Measurements from ENCODE around the gene EPHA4.

Gene EPHA4

GRCh38 chr2:221385716-221386115 lies 186.4 kb downstream of the EPHA4 start:
- no peak overlapping the region for H3K27ac ChIP-seq (ENCODE audit: low read depth, low read length)
- H3K27me3 ChIP-seq (ENCODE audit: control insufficient read depth in 1 of 2, insufficient read depth in 2 of 2, low read length in 2 of 2): no peaks in the 10 kb centered on the region
- no peak overlapping the region for H3K4me3 ChIP-seq (ENCODE audit: low read depth in 1 of 2, low read length in 2 of 2)
- H3K9ac ChIP-seq (ENCODE audit: low read length): no peak overlapping the region
- no peaks in the 10 kb centered on the region for H3K9me3 ChIP-seq (ENCODE audit: low read length)
- peaks cover 23% of the 10 kb centered on the region for H3K4me1 ChIP-seq (ENCODE audit: insufficient read depth, low read length)
- H3K36me3 ChIP-seq (ENCODE audit: insufficient read depth, low read length): no peaks in the 10 kb centered on the region

- H3K36me3 ChIP-seq (ENCODE audit: insufficient read depth, low read length): no peaks in the 10 kb centered on the region
- no peak overlapping the region for H3K9ac ChIP-seq (ENCODE audit: low read length)
Measured at GRCh38 chr2:221381928-221382488, 190.1 kb downstream of the EPHA4 start.

DNA sequence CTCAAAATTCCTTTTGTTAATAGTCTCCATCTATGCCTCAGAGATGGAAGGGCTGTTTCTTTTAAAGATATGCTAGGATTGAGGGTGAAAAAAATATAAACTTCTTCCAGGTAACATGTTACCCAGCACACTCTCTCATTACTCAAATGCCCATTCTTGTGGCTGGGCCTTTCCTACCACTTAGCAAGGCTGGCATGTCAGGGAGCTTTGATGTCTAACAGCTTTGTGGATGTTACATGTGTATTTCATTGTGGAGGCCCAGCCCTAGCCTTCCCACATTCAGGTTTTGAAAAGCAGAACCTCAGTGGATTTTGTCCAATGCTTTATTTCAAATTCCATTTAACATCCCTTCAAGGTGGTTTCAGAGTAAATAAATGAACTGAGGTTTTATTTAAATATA lies 191.4 kb downstream of the EPHA4 start:
- Histone ChIP-seq H3K9ac (ENCODE audit: low read length) (no peak overlapping the region), H3K9me3 (ENCODE audit: low read length) (no peaks in the 10 kb centered on the region), H3K4me1 (ENCODE audit: insufficient read depth, low read length) (no peaks in the 10 kb centered on the region), H3K27me3 (ENCODE audit: control insufficient read depth in 1 of 2, insufficient read depth in 2 of 2, low read length in 2 of 2) (no peaks in the 10 kb centered on the region), H3K4me3 (ENCODE audit: low read depth in 1 of 2, low read length in 2 of 2) (no peak overlapping the region), H3K27ac (ENCODE audit: low read depth, low read length) (no peak overlapping the region), H3K36me3 (ENCODE audit: insufficient read depth, low read length) (no peaks in the 10 kb centered on the region)

More at GRCh38 chr2:221381928-221382488, 190.1 kb downstream of the EPHA4 start:
- Histone ChIP-seq H3K27ac (ENCODE audit: low read depth, low read length) (no peak overlapping the region), H3K27me3 (ENCODE audit: control insufficient read depth in 1 of 2, insufficient read depth in 2 of 2, low read length in 2 of 2) (no peaks in the 10 kb centered on the region), H3K4me1 (ENCODE audit: insufficient read depth, low read length) (no peaks in the 10 kb centered on the region), H3K9me3 (ENCODE audit: low read length) (no peaks in the 10 kb centered on the region), H3K4me3 (ENCODE audit: low read depth in 1 of 2, low read length in 2 of 2) (no peak overlapping the region)

GRCh38 chr2:221380062-221380461 lies 192.0 kb downstream of the EPHA4 start:
- H3K4me1 ChIP-seq (ENCODE audit: insufficient read depth, low read length): no peaks in the 10 kb centered on the region
- no peaks in the 10 kb centered on the region for H3K27me3 ChIP-seq (ENCODE audit: control insufficient read depth in 1 of 2, insufficient read depth in 2 of 2, low read length in 2 of 2)
- H3K4me3 ChIP-seq (ENCODE audit: low read depth in 1 of 2, low read length in 2 of 2): no peak overlapping the region
- H3K9ac ChIP-seq (ENCODE audit: low read length): no peak overlapping the region
- no peaks in the 10 kb centered on the region for H3K36me3 ChIP-seq (ENCODE audit: insufficient read depth, low read length)
- no peak overlapping the region for H3K27ac ChIP-seq (ENCODE audit: low read depth, low read length)
- H3K9me3 ChIP-seq (ENCODE audit: low read length): no peaks in the 10 kb centered on the region

- no peaks in the 10 kb centered on the region for H3K27me3 ChIP-seq (ENCODE audit: control insufficient read depth in 1 of 2, insufficient read depth in 2 of 2, low read length in 2 of 2)
- no peak overlapping the region for H3K27ac ChIP-seq (ENCODE audit: low read depth, low read length)
- H3K4me3 ChIP-seq (ENCODE audit: low read depth in 1 of 2, low read length in 2 of 2): no peak overlapping the region
- H3K36me3 ChIP-seq (ENCODE audit: insufficient read depth, low read length): no peaks in the 10 kb centered on the region
- no peak overlapping the region for H3K9ac ChIP-seq (ENCODE audit: low read length)
- H3K4me1 ChIP-seq (ENCODE audit: insufficient read depth, low read length): no peaks in the 10 kb centered on the region
- H3K9me3 ChIP-seq (ENCODE audit: low read length): no peaks in the 10 kb centered on the region
Measured at GRCh38 chr2:221377597-221377996, 194.5 kb downstream of the EPHA4 start.

GRCh38 chr2:221377066-221377465 lies 195.0 kb downstream of the EPHA4 start:
- Histone ChIP-seq H3K27ac (ENCODE audit: low read depth, low read length) (no peak overlapping the region), H3K9me3 (ENCODE audit: low read length) (no peaks in the 10 kb centered on the region), H3K4me3 (ENCODE audit: low read depth in 1 of 2, low read length in 2 of 2) (no peak overlapping the region), H3K4me1 (ENCODE audit: insufficient read depth, low read length) (no peaks in the 10 kb centered on the region), H3K36me3 (ENCODE audit: insufficient read depth, low read length) (no peaks in the 10 kb centered on the region), H3K27me3 (ENCODE audit: control insufficient read depth in 1 of 2, insufficient read depth in 2 of 2, low read length in 2 of 2) (no peaks in the 10 kb centered on the region), H3K9ac (ENCODE audit: low read length) (no peak overlapping the region)

DNA sequence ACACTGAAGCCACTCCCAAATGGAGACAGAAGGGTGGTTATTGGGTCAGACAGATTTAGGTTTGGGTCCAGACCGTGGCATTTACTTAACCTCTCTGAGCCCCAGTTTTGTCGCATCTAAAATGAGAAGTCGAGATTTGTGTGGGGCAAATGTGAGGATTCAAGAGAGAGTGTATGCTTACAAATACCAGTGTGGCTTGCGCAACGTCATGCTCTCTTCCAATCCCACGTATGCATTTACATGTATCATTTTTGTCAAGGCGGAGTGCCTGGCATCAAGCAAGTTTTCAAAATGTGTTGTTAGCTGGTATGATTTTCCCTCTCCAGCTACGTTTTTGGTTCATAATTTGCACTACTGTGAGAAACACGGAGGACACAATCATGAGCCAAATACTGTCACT lies 197.9 kb downstream of the EPHA4 start:
- Histone ChIP-seq H3K9me3 (ENCODE audit: low read length) (no peaks in the 10 kb centered on the region), H3K36me3 (ENCODE audit: insufficient read depth, low read length) (no peaks in the 10 kb centered on the region), H3K4me3 (ENCODE audit: low read depth in 1 of 2, low read length in 2 of 2) (no peak overlapping the region), H3K27me3 (ENCODE audit: control insufficient read depth in 1 of 2, insufficient read depth in 2 of 2, low read length in 2 of 2) (no peaks in the 10 kb centered on the region), H3K4me1 (ENCODE audit: insufficient read depth, low read length) (no peaks in the 10 kb centered on the region), H3K9ac (ENCODE audit: low read length) (no peak overlapping the region), H3K27ac (ENCODE audit: low read depth, low read length) (no peak overlapping the region)

DNA sequence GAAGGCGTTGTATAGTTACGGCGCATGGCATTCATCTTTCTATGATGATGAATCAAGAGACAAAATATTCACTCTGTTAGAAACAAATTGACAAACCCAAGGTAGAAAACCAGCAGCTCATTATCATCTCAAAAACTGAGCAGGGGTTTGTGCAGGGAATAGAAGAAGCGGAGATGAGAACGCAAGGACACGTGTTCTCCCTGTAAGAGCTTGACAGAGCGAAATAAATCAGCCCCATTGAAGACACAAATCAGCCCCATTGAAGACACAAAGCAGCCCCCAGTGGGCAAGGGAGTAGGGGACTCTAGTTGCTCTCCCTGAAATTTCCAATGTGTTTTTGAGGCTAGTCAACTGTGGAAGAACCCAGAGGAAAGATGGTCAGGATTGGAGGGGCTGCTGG lies 199.2 kb downstream of the EPHA4 start:
- Histone ChIP-seq H3K9me3 (ENCODE audit: low read length) (no peaks in the 10 kb centered on the region), H3K4me3 (ENCODE audit: low read depth in 1 of 2, low read length in 2 of 2) (no peak overlapping the region), H3K4me1 (ENCODE audit: insufficient read depth, low read length) (no peaks in the 10 kb centered on the region), H3K36me3 (ENCODE audit: insufficient read depth, low read length) (no peaks in the 10 kb centered on the region), H3K27ac (ENCODE audit: low read depth, low read length) (no peak overlapping the region), H3K9ac (ENCODE audit: low read length) (no peak overlapping the region), H3K27me3 (ENCODE audit: control insufficient read depth in 1 of 2, insufficient read depth in 2 of 2, low read length in 2 of 2) (no peaks in the 10 kb centered on the region)

GRCh38 chr2:221372159-221372884 lies 199.8 kb downstream of the EPHA4 start:
- no peaks in the 10 kb centered on the region for H3K4me1 ChIP-seq (ENCODE audit: insufficient read depth, low read length)
- no peaks in the 10 kb centered on the region for H3K9me3 ChIP-seq (ENCODE audit: low read length)
- no peak overlapping the region for H3K4me3 ChIP-seq (ENCODE audit: low read depth in 1 of 2, low read length in 2 of 2)
- no peaks in the 10 kb centered on the region for H3K27me3 ChIP-seq (ENCODE audit: control insufficient read depth in 1 of 2, insufficient read depth in 2 of 2, low read length in 2 of 2)
- no peak overlapping the region for H3K27ac ChIP-seq (ENCODE audit: low read depth, low read length)
- H3K9ac ChIP-seq (ENCODE audit: low read length): no peak overlapping the region
- H3K36me3 ChIP-seq (ENCODE audit: insufficient read depth, low read length): no peaks in the 10 kb centered on the region

- H3K9me3 ChIP-seq (ENCODE audit: low read length): no peaks in the 10 kb centered on the region
- H3K9ac ChIP-seq (ENCODE audit: low read length): no peak overlapping the region
- no peaks in the 10 kb centered on the region for H3K27me3 ChIP-seq (ENCODE audit: control insufficient read depth in 1 of 2, insufficient read depth in 2 of 2, low read length in 2 of 2)
- H3K4me1 ChIP-seq (ENCODE audit: insufficient read depth, low read length): no peaks in the 10 kb centered on the region
- H3K4me3 ChIP-seq (ENCODE audit: low read depth in 1 of 2, low read length in 2 of 2): no peak overlapping the region
- no peak overlapping the region for H3K27ac ChIP-seq (ENCODE audit: low read depth, low read length)
- H3K36me3 ChIP-seq (ENCODE audit: insufficient read depth, low read length): no peaks in the 10 kb centered on the region
Measured at GRCh38 chr2:221371347-221371746, 200.8 kb downstream of the EPHA4 start.

DNA sequence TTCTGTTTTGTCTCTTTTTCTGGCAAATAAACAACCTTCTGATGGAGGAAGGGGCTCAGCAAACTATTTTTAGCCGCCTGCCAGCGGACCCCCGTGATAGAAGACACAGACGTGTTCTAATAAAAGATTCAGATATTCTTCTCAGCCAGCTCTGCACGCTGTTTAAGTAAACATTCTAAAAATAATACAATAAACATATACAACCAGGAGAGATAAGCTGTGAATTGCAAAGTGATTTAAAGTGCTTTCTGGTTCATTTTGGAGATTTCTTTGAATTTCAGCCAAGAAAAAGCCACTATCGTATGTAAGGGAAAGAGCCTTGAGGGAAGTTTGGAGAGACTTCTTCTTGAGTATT lies 201.3 kb downstream of the EPHA4 start:
- H3K4me1 ChIP-seq (ENCODE audit: insufficient read depth, low read length): no peaks in the 10 kb centered on the region

More for the DNA sequence above, 201.3 kb downstream of the EPHA4 start:
- H3K27me3 ChIP-seq (ENCODE audit: control insufficient read depth in 1 of 2, insufficient read depth in 2 of 2, low read length in 2 of 2): no peaks in the 10 kb centered on the region
- H3K9ac ChIP-seq (ENCODE audit: low read length): no peak overlapping the region
- H3K9me3 ChIP-seq (ENCODE audit: low read length): no peaks in the 10 kb centered on the region
- no peak overlapping the region for H3K4me3 ChIP-seq (ENCODE audit: low read depth in 1 of 2, low read length in 2 of 2)
- H3K27ac ChIP-seq (ENCODE audit: low read depth, low read length): no peak overlapping the region
- H3K36me3 ChIP-seq (ENCODE audit: insufficient read depth, low read length): no peaks in the 10 kb centered on the region
